GM12875 (cell line): ENCODE measurements around the gene ACADS.

Source experiments
- H3K4me3 ChIP-seq: one replicate; pipeline ENCODE4 v1.5.1; 2011; ENCODE audit warnings: low read depth, low read length, control low read depth
- CTCF ChIP-seq: IDR thresholded peaks from 2 replicates; pipeline ENCODE4 v1.5.1; 2011; ENCODE audit warnings: low read depth, mild to moderate bottlenecking, control low read depth, inconsistent platforms, low read length, moderate library complexity, borderline replicate concordance; ENCODE audit not compliant: insufficient read depth

Gene ACADS

GRCh38 chr12:120700886-120701285 is 24.7 kb upstream of the ACADS start:
- no peak for TF ChIP-seq CTCF
- no peak overlapping the region for H3K4me3 ChIP-seq

- TF ChIP-seq CTCF = no peak
- no peak overlapping the region for H3K4me3 ChIP-seq
Observed at GRCh38 chr12:120702637-120703036, 23.0 kb upstream of the ACADS start.

- no peak for TF ChIP-seq CTCF
- H3K4me3 ChIP-seq = no peak overlapping the region
Observed at GRCh38 chr12:120703311-120703942, 22.2 kb upstream of the ACADS start.

- H3K4me3 ChIP-seq = no peak overlapping the region
- no peak for TF ChIP-seq CTCF
Observed at GRCh38 chr12:120705618-120706017, 20.0 kb upstream of the ACADS start.

GRCh38 chr12:120706029-120706428 is 19.6 kb upstream of the ACADS start:
- H3K4me3 ChIP-seq = no peak overlapping the region
- no peak for TF ChIP-seq CTCF

- no peak for TF ChIP-seq CTCF
Observed at GRCh38 chr12:120708651-120709050, 17.0 kb upstream of the ACADS start.

GRCh38 chr12:120710031-120710804 is 15.4 kb upstream of the ACADS start, which contains the start of gene UNC119B:
UNC119B (plus strand) TSS chr12:120710458; CDS start chr12:120710475, 17 bp downstream.
- TF ChIP-seq CTCF = no peak
- peak within 1 kb of the TSS; percentile 69 for H3K4me3 ChIP-seq

More at GRCh38 chr12:120708651-120709050, 17.0 kb upstream of the ACADS start:
- H3K4me3 ChIP-seq = no peak overlapping the region
